Ramos (cell line): ENCODE measurements around the gene NELFCD.

ENCODE experiments used
- in situ Hi-C: fragments of 300-500 bp; cut with MboI; formaldehyde crosslinking; loops from one replicate; pipeline ENCODE4 v1.14.3; 2022; ENCODE audit warnings: low sequenced_read_pairs; ENCODE audit not compliant: unreplicated experiment

Gene NELFCD

DNA sequence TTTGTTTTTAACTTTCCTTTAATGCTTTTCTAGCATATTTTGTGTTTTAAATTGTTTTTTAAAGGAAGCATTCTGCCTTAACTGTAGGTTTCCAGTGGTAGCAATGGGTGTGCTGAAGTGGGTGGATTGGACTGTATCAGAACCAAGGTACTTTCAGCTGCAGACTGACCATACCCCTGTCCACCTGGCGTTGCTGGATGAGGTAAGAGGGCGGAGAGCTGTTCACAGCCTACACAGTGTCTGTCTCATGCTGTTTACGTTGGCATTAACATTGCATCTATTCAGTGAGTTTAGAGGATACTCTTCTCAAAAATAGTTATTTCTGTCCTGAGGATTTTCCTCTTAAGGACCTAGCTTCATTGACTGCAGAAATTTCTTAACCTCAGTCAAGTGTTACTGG is 11.9 kb downstream of the NELFCD start:
- in situ Hi-C loops = no loop called here

DNA sequence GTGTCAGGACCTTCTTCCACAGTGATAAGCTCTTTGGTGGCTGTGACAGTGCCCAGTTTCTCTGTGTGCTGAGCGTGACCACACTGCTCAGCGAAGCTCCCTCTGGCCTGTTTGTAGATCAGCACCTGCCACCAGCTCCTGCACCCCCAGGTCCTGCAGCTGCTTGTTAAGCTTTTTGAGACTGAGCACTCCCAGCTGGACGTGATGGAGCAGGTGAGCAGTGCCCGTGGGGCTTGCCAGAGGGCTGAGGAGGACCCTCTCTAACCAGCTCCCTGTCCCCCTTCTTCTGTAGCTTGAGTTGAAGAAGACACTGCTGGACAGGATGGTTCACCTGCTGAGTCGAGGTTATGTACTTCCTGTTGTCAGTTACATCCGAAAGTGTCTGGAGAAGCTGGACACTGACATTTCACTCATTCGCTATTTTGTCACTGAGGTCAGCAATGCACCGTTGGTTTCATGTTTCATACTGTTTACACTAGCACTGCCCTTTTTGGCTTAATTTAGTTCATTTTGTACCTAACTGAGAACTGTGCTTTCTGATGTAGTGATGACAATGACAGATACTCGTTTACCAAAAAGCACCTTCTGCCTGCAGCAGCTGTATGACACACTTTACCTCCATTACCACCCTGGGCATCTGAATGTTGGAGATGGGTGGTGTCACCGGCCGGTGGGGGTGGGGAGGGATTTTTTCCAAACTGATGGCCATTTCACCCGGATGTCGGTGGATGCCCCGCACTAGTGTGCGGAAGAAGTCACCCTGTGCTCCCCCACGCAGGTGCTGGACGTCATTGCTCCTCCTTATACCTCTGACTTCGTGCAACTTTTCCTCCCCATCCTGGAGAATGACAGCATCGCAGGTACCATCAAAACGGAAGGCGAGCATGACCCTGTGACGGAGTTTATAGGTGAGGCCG is 12.5 kb downstream of the NELFCD start:
- in situ Hi-C loops = no loop called here

DNA sequence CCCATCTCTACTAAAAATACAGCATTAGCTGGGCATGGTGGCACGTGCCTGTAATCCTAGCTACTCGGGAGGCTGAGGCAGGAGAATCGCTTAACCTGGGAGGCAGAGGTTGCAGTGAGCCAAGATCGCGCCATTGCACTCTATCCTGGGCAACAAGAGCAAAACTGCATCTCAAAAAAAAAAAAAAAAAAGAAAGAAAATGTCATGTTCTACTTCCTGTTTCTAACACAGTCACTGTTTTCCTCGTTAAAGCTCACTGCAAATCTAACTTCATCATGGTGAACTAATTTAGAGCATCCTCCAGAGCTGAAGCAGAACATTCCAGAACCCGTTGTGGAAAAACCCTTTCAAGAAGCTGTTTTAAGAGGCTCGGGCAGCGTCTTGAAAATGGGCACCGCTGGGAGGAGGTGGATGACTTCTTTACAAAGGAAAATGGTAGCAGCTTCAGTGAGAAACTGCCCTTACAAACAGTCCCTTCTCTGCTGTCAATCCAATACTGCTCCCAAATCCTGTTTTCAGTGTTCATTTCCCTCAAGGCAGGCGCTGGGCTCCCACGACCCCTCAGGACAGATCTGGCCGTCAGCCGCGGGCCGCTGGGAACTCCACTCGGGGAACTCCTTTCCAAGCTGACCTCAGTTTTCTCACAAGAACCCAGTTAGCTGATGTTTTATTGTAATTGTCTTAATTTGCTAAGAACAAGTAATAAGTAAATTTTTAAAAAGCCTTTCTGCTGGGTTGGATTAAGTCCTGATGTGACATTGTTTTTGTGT is 13.5 kb downstream of the NELFCD start:
- in situ Hi-C loops = no loop called here

DNA sequence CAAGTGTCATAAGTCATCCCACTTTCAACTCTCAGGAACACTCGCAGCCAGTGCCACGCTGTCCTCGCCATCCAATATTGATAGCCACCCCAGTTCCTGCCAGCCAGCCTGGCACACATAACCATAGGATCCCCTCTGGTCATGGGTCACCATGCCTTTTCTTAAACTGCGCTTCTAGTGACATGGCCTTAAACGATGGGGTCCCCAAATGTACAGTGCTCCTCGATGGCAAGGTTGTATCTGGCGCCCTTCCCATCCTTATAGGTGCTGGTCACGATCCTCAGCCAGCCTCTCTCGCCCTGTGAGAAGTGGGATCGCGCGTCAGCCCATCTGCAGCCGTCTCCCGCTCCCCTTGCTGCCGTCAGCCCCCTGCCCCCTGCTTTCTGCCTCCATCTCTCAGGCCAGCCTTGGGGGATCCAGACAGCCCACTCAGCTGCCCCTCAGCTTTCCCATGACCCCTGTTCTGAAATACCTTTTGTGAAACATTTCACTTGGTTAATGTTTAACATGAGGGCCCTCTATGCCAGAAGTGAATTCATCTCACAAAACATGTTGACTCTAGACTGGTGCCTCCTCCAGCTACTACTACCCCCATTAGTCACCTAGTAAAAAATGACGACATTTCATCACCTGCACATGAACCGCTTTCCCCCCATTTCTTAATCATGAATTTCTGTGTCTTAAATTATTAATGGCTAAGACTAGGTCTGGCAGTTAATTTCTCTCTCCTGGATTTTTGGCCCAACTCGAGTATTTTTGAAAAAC is 14.6 kb downstream of the NELFCD start:
- in situ Hi-C loops = no loop called here

GRCh38 chr20:58996226-58996611 is 15.2 kb downstream of the NELFCD start:
- in situ Hi-C loops = no loop called here

- in situ Hi-C loops = no loop called here
Observed at GRCh38 chr20:58997141-58997770, 16.2 kb downstream of the NELFCD start.

DNA sequence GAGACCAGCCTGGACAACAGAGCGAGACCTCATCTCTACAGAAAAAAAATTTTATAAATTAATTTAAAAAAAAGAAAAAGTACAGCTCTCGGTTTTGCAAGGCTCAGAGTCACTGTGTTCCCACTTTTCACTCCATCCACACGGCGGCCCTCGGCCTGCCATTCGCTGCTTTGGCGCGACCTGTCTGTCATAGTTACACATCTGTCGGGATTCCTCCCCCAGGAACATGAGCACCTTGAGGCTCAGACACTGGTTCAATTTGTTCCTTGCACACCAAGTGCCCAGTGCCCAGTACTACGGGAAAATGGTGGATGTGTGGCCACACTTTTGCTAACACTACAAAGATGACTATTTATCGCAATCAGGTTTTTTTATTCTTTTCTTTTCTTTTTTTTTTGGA is 17.6 kb downstream of the NELFCD start:
- in situ Hi-C loops = no loop called here

GRCh38 chr20:59000326-59000725 is 19.3 kb downstream of the NELFCD start:
- in situ Hi-C loops = no loop called here

DNA sequence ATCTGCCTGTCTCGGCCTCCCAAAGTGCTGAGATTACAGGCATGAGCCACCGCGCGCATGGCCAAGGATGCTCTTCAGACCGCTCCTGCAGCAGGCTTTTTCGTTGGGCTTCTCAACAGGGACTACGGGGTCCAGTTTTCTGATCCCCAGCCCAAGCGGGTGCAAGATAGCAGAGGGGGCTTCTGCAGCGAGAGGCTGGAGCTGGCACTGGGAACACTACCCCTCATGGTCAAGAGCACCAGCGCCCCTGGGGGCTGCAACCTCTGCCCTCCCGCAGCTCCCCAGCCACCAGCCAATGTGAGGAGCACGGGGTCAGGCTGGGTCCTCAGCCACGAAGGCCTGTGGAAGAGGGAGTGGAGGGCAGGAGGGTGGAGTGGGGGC is 20.0 kb downstream of the NELFCD start:
- in situ Hi-C loops = no loop called here

GRCh38 chr20:59001449-59002171 is 20.6 kb downstream of the NELFCD start:
- in situ Hi-C loops = no loop called here

DNA sequence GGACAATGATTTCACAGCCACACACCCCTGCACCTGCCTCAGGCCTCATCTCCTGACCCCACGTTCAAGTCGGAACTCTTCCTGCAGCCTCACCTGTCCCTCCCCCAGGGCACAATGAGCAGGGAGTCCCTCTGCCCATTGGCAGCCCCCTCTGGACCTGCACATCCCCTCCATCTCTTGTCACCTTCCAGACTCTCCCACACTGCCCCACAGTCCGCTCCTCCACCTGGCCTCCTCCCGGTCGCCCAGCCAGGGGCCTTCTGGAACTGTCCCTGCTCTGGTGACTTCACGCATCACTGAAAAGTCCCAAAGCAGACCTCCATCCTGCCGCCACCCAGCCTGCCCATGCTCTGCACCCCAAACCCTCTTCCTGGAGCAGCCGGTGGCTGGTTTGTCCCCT is 21.3 kb downstream of the NELFCD start:
- in situ Hi-C loops = no loop called here

DNA sequence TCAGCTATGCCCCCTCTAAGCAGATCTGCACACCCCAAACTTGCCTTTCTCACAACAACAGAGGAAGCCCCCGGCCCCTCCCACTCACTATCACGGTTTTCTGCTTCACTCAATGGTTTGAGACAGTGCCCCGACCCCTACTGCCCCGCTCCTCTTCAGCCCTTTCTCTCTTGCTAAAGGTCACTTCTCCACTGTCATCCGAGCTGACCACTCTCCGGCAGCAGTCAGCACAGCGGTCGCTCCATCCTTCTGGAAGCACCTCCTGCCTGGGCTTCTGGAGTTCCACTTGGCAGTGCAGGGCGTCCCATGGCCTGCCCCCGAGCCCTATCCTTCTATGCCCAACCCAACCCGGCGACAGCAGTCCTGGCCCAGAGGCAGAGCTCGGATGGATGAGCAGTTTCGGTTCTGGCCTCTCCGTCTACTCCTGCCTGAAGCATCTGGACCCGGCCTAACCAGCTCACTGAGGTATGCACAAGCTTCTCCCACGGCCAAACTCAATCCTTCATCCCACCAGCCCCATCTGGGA is 21.9 kb downstream of the NELFCD start:
- in situ Hi-C loops = no loop called here

GRCh38 chr20:59003836-59004492 is 22.9 kb downstream of the NELFCD start:
- in situ Hi-C loops = no loop called here

GRCh38 chr20:59004493-59004762 is 23.4 kb downstream of the NELFCD start:
- in situ Hi-C loops = no loop called here

DNA sequence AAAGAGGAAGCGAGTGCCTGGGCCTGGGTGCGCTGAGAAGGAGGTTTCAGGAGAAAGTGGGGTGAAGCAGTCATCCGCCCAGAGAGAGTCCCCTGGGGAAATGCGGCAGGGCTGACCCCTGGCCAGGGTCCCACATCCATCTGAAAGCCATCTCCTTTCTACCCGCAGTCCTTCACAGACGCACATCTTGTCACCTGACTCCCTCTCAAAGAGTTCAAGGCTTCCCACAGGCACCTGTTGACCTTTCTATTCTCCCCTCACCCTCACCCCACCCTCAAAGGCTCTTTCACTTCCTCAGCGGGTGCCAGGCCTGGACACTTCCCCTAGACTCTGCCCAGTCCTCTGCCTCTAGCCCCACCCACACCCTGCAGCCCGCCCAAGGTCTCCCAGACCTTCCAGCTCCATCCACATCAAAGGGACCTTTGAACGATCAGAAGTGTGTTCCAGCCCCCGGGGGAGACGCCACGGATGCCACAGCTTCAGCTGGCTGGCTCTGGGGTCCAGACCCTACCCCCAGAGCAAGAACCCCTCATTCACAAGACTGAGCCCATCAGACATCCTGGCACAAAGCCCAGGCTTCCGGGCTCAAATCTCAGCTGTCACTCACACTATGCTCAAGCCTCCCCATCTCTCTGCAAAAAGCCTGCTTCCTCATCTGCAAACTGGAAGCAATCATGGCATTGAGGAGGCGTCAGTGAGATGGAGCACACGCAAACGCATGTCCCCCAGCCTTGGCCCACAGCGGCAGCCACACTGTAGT is 23.9 kb downstream of the NELFCD start:
- in situ Hi-C loops = no loop called here

- in situ Hi-C loops = no loop called here
Observed at GRCh38 chr20:59005523-59006166, 24.6 kb downstream of the NELFCD start.

- in situ Hi-C loops = no loop called here
Observed at GRCh38 chr20:59006167-59006863, 25.3 kb downstream of the NELFCD start.
